Stimulated activated CD8-positive, alpha-beta memory T cell treated with anti-CD3 and anti-CD28 coated beads, Interleukin-7, amount 100 ng/mL, for 24 hours (primary cell): ENCODE measurements around the gene DYRK1A.

ENCODE experiments used
- DNase-seq: peaks from one replicate; pipeline ENCODE4 v3.0.0-alpha.2; 2020; ENCODE audit warnings: low read depth

DYRK1A gene

DNA sequence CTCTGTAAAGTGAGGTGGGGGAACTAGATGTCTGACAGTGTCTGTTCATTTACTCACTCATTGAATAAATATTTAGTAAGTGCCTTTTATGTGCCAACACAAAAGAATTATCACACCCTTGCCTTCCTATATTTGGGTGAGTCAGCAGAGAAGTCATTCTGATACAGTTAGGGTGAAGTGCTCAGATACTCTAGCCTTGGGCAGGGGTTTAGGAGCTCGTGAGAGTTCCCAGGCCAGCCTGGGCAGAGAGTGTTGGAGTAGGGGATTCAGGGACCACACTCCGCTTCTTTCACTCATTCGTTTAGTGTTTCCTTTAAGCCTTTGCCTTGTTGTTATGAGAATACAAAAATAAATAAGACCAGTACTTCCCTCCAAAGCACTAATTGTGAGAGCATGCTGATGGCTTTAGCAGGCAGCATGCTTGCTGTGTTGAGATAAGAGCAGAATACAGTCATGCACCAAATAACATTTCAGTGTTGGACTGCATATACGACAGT lies 83.9 kb downstream of the DYRK1A start:
- DNase-seq = no peak

DNA sequence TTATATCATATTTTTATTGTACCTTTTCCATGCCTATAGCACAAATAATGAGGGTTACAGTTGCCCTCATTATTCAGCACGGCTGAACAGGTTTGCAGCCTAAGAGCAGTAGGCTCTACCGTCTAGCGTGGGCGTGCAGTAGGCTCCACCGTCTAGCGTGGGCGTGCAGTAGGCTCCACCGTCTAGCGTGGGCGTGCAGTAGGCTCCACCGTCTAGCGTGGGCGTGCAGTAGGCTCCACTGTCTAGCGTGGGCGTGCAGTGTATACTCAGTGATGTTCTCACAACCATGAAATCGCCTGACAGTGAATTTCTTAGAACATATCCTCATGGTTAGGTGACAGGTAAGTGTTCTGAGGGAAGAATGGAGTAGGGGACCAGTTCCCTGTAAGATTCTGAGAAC lies 84.9 kb downstream of the DYRK1A start:
- no peak for DNase-seq

DNA sequence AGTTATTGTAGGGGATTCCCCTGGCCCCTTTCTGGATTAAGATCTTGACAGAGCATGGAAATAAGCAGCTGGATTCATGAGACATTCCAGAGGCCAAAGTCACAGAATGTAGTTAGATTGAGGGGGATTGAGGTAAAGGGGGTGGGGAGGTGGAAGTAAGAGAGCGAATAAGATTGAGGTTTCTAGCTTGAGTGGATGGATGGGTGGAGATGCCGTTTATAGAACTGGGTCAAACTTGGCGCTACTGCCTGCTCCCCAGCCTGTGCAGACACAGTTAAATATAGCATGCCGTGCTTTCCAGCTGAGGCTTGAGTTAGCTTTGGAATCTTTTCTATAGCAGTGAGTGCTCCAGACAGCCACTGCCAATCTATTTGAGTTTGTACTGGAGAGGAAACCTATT lies 85.7 kb downstream of the DYRK1A start:
- DNase-seq = no peak

DNA sequence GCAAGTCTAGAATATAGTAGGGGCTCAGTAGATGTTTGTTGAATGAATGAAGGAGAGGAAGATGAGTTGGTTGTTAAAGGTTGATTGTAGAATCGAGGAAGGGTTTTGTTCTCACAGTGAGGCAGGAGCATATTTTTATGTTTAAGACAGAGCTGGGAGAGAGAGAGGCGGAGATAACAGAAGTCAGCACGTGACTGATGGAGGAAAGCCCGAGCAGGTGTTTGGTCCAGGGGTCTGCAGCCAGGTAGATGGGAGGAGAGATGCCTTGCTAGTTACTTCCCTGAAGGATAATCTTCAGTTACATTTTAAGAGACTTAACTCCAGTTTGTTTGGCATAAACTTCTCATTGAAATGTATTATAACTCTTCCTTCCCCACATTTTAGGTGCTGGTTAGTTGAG lies 86.8 kb downstream of the DYRK1A start:
- no peak for DNase-seq

DNA sequence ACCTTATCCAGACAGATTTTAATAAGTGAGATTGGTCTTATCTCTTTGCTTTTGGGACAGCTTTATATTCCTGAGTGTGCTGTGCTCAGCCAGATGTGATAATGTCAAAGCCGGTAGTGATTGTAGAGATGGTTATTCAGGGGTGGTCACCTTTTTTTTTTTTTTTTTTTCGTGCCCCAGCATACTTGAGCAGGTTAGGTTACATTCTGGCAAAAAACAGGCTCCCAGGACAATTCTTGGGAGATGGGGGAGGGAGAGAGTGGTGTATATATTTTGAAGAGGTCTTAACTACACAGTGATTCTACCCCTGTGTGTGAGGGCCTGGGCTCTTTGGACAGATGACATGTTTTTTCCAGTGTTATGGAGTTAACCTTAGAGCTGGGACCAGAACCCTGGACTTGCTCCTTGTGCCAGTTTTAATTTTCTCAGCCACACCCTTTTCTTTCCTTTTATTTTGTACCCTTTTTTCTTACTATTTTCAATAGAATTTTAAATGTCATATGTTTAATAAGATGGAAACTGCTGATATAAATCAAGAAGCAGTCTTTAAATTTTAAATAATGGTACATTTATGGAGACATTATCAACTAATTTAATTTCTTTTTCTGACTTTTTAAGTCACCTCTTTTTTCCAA lies 88.4 kb downstream of the DYRK1A start:
- DNase-seq = no peak

DNA sequence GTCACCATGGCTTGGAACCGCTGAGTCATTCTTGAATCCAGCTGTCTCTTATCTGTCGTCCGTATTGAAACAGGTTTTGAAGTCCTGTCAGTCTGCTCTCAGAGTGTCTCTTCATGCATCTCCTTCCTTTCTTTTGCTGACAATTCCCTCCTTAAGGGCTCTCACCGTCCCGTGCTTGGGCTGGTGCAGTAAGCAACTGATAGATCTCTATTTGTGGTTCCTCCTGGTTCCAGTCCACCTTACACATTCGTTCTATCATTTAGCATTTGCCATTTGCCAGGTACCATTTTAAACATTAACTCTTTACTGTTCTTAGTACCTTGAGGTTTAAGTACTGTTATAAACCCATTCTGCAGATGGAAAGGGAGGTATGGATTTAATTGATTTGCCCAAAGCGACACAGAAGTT lies 88.9 kb downstream of the DYRK1A start:
- DNase-seq = no peak

DNA sequence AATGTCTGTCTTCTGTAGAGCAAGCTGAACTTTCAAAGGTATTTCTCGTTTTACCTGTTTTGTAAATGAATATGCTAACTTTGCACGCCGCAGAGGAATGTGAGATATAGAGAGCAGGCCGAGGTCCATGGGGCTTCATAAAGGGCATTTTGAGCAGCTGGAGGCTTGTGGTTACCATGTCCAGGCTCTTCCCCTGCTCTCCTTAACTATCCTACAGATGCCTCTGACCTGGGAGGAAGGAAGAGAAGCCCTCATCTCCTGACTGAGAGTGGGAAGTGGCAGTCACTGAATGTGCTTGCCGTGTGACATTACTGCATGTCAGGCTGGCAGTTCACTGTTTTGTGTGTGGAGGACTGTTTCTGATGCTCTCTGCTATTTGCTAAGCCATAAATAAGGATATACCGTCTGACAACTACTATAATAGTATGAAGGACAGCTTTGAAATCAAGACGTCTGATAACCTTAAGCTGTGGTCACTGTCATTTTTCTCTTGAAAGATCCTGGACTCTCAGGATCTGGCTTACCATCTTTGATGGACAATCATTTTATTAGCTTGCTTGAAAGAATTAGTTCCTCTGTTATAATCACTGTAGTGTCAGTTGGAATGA lies 92.2 kb downstream of the DYRK1A start:
- DNase-seq = no peak

DNA sequence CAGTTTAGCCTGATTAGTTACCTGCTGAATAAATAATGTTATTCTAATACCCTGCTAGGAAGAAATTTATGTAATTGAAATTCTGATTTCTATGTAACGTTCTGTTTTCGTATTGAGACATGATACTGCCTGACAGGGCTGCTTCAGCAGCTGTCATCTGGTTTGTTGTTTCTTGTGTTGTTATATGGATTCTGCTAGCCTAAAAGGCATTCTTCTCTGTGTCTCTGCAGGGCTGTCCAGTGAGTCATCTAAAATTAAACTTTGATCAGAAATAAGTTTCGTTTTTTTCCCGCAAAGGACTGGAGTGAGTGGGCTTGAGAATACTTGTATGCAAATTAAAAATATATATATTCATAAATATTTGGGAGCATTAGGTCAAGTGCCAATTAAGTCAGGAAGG lies 93.0 kb downstream of the DYRK1A start:
- DNase-seq = no peak

DNA sequence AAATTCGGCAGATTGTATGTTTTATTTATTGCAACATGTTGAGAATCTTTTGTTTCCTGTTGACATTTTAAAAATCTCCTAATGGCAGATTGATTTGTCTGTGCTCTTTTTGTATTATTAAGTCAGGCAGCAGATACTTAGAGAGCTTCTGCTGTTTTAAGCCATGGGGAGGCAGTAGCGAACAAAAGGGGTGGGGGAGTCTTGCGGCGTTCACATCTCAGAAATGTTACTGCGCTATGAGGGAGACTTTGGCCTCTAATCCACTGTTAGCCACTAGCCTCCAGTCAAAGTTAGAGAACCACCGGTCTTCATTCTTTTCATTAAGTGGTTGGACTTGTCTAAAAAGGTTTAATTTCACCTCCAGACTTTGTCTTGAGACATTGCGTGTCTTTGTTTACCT lies 93.6 kb downstream of the DYRK1A start:
- no peak for DNase-seq

DNA sequence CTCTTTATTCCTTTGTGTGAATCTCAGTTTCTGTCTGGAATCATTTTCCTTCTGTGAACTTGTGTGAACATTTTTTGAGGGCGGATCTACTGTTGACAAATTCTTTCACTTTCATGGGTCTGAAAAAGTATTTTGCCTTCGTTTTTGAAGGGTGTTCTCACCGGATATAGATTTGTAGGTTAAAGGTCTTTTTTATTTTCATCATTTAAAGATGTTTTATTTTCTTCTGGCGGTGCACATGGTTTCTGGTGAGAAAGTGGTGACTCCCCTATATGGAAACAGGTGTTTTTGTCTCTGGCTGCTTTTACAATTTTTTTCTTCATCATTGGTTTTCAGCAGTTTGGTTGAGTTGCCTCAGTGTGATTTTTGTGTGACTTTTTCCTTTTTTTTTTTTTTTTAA lies 94.9 kb downstream of the DYRK1A start:
- DNase-seq = no peak

DNA sequence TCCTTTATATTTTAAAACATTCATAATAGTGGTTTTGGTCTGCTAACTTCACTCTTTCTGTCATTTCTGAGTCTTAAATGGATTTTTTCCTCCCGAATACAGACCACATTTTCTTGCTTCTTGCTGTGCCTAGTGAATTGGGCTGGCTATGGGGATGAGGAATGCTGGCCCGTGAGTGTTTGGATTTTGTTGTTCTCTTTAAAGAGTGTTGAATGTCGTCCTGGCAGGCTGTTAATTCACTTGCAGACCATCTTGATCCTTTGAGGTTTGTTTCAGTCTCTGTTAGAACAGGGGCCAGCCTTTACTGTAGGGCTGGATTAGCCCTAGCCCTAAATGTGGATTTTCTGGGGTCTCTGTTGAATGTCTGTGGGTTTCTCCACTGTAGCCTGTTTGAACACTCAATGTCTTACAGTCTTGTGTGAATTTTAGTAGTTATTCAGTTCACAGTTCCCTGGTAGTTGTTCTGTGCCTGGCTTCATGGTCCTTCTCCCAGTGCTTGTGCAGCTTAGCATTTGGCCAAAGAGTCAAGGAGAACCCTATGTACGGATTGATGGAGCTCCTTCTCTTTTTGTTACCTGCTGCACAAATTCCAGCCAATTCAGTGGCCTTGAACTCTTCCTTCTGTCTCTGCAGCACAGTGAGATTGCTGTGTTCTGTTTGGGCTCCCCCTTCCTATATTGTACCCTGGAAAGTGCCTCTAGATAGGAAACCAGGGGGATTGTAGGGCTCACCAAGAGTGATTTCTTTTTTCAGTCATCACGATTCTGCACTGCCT lies 95.7 kb downstream of the DYRK1A start:
- no peak for DNase-seq

DNA sequence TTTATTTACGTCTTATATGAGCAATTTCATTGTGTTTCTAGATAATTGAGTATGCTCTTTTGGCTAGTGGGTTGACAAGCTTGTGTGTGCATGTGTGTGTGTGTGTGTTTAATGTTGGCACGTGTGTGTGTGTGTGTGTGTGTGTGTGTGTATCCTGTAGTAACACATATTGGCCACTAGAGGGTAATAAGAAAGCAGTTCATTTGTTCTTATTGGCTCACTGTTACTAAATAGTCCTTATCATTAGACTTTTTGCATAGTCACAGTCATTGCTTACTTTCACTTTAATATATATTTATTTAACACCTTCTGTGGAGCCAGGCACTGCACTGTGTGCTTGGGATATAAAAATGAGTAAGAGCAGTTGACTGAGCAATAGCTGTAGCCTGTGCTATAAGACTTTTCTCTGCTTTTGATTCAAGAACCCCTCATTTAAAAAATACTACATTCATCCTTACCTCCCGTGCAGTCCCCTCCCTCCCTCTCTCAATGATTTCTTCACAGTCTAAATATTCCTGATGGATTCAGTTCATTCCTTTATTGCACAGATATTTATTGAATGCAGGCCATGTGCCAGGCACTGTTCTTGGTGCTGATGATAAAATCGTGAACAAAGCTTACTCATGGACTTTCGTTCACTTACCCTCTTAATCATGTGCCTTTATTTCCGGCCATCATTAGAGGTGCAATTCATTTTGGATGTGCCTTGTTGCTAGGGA lies 96.7 kb downstream of the DYRK1A start:
- no peak for DNase-seq

DNA sequence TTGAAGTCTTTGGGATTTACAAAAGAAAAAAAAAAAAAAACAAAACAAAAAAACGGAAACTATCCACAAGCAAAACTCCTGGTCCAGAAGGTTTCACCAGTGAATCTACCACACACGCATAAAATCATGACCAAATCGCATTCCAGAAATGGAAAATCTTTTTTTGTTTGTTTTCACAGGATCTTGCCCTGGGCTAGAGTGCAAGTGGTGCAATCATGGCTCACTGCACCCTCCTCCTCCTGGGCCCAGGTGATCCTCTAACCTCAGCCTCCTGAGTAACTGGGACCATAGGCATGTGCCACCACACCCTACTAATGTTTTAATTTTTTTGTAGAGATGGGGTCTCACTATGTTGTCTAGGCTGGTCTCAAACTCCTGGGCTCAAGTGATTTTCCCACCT lies 100.5 kb downstream of the DYRK1A start:
- DNase-seq = no peak

DNA sequence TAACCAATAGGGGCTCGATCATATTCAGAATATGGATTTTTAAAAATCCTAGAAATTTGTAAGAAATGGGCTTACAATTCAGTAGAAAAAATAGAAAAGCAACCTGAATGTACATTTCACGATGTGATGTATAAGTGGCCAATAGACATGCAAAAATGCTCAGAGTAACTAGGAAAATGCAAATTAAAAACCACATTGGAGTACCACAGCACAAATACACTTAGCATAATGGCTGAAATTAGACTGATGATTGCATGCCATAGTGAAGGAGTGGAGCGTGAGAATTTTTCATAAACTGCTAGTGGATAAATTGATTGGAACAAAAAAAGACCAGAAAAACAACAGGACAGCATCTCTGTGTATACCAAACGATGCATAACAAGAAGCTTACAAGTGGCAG lies 102.3 kb downstream of the DYRK1A start:
- no peak for DNase-seq

DNA sequence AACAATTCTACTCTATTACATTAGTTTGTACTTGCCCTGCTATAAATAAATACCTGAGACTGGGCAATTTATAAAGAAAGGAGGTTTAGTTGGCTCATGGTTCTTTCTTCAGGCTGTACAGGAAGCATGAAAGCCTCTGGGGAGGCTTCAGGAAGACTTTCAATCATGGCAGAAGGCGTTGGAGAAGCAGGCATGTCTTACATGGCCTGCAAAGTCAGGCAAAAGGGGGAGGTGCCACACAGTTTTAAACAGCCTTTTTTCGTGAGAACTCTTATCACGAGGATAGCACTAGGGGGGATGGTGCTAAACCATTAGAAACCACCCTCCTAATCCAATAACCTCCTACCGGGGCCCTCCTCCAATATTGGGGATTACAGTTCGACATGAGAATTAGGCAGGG lies 102.9 kb downstream of the DYRK1A start:
- no peak for DNase-seq

DNA sequence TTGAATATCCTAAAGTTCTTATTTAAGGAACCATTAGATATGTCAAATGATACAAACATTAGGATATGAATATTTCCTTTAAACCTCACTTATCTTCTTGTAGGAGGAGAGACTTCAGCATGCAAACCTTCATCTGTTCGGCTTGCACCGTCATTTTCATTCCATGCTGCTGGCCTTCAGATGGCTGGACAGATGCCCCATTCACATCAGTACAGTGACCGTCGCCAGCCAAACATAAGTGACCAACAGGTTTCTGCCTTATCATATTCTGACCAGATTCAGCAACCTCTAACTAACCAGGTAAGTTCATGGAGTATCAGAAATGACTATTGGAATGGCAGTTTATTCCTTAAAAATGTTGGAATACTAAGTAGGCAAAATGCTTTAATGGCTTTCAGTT lies 106.0 kb downstream of the DYRK1A start:
- no peak for DNase-seq

DNA sequence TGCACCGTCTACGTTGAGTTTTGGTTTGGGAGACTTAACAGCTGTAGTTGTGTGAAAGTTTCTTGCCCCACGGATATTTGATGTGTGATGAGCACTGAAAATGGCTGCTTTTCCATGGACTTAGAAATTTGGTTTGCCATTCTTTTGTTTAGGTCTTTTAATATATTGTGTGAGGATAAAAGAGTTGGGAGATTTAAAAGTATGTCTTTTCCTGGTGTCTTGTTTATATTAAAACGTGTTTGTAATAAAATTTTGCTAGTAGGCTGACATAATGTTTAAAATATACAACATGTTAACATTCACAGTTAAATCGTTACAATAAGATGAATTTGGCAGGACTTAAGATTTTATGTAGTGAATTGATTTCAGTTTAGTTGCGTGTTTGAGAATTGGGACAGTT lies 106.9 kb downstream of the DYRK1A start:
- DNase-seq = no peak

DNA sequence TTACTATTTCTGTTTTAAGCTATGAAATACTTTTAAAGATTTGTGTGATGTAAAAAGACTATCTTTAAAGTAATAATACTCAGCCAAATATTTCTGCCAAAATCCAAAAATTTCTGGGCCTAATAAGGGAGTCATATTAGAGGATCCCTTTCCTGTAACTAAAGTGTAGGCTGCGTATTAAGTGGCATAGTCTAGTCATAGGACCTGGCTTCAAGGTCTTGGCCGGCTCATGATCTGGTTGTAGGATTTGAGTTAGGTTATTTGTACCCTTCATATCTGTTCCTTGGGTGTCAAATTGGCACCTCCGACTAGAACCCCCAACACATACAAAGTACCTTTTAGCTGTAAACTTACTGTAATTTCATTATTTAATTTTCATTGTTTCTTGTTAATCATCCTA lies 107.8 kb downstream of the DYRK1A start:
- no peak for DNase-seq

DNA sequence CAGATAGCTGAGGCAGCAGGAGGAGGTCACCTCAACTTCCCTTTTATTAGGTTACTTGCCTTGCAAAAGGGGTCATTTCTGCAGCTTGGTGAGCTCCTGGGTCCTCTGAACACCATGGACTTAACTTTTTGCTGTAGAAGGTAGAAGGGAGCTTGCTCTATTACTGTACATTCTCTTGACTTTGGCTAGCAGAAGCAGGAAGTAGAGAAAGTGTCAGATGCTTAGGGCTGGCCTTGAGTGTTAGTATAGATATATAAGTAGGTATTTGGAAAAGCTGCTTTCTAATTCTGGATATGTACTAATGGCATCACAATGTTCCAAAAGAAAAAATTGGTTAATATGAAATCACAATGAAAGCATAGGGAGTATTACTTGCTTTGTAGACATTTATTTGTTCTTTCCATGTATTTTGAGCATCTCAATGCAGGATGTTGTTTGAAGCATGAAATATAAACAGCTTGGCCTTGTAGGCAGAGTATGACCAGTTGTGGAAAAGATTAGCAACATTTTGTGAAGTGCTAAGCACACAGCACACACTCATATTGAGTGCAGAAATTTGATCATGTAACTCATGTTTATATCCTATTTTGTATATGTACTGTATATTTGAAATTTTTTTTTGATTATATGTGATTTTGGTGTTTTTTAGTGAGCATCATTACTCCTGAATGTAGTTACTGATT lies 108.8 kb downstream of the DYRK1A start:
- no peak for DNase-seq

DNA sequence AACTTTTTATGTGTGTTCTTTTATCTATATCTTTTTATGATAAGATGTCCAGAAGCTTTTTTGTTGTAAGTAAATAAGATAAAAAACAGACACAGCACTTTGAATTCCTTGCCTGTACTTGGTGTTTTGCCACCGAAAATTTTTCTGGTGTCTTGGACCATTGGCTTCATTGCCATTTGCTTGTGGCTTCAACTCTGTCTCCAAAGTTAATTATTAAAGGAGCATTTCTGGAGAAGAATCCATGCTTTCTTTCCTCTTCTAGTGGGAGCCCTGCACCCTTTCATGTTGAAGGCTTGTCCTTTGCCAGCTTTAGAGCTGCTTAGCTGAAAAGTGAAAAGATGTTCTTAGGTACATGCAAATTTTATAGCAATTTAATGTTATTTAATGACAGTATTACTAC lies 112.2 kb downstream of the DYRK1A start:
- no peak for DNase-seq

DNA sequence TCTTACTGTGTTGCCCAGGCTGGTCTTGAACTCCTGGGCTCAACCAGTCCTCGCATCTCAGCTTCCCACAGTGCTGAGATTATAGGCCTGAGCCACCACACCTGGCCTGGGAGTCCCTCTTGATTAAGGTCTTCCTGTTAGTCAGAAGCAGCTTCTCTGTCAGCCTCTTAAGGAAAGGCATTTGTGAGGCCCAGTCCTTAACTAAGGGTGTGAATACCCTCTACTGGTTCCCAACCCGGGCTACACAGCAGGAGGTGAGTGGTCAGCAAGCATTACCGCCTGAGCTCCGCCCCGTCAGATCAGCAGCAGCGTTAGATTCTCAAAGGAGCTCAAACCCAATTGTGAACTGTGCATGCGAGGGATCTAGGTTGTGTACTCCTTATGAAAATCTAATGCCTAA lies 117.2 kb downstream of the DYRK1A start:
- DNase-seq = no peak
